ENCODE measurements around the gene HACD2.

- no peak for TF ChIP-seq CTCF (IDR thresholded peaks at IDR 0.05; ENCODE audit: insufficient read depth, low read length, poor library complexity, severe bottlenecking)
- TF ChIP-seq EZH2phosphoT487 (conservative IDR thresholded peaks at IDR 0.05; ENCODE audit: low read length), result no peak
Observed at GRCh38 chr3:123626881-123627280, 42.0 kb upstream of the HACD2 start.

Data from SU-DHL-6 (cell line).